GM13976 (cell line): ENCODE measurements around the gene RIMBP3C.
"Not testable (repeated sequence)": the region's sequence is repeated elsewhere in the genome, so short reads cannot be mapped to it uniquely, and the experiment has no call there.

Experiments
- DNase-seq: peaks from one replicate; pipeline ENCODE4 v3.0.0; 2012; ENCODE audit warnings: low spot score
- in situ Hi-C: fragments of 300-500 bp; cut with MboI; formaldehyde crosslinking; loops from one replicate; pipeline ENCODE4 v1.12.0; 2022; ENCODE audit warnings: low sequenced_read_pairs, mixed read lengths, inconsistent platforms; ENCODE audit not compliant: unreplicated experiment

The RIMBP3C gene

DNA sequence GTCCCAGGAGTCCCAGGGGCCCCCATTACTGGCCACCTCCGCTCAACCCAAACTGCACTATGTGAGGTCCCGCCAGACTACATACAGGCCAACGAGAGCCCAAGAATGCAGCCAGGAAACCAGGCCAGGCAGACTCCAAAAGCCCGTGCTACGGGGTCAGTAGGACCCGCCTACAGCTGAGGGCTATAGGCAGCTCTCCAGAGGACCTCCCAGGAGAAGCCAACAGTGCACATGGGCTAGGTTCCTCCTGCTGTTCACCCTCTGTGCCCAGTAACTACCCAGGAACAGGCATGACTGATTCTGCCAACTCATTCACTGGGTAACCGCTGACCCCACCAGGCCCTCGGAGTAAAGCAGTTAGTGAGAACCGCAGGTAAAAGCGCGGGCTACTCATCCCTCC, 39.2 kb downstream of the RIMBP3C start:
- in situ Hi-C loops, DNase-seq: not testable (repeated sequence)

DNA sequence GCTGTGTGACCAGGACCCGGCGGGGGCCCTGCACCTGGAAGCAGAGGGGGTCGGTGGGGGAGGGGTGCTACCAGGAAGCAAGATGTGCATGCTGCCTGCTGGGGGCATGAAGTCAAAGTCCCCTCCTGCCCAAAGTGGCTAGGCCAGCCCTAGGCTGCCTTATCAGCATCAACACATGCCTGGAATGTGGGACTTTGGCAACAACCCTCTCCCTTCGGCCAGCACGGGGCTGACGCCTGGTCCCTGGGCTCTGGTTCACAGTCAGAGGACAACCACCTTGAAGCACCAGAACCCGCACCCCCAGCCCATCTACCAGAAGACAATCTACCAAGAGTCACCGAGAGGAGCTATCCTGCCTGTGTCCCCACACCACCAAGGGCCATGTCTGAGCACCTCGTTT, 40.9 kb downstream of the RIMBP3C start:
- in situ Hi-C loops, DNase-seq: not testable (repeated sequence)

DNA sequence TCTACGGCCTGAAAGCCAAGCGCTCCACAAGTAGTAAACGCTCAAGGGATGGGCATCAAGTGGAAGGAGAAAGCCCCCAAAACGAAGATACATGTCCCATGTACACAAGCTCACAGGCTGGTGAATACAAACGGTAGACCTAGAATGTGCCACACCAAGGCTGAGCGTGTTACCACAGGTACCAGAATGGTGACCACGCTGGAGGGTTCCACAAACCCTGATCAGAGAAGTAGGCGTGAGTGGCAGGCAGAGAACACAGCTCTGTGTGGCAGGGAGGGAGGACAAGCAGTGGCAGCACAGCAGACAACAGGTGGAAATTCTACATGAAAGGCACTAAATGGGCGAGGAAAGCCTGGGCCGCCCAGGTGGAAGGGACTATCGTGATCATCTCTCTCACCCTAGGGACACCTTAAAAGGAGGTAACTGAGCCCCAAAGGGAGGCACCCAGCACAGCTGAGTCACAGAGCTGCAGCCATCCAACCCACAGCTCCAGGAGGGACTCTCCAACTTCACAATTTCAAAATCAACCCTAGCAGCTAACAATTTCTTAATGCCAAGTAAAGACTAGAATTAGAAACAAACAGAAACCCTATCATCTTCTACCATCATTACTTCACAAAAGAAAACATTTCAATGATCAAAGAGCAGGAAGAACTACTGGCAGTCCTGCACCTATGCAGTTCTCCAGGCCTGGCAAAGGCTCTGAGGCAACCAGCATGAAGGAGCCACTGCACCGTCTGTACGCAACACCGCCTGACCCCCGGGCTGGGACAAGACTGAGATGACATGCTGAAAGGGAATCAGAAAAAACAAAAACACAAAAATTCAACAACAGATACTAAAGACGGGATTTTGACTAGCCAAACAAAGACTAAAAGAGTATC, 51.4 kb downstream of the RIMBP3C start:
- in situ Hi-C loops, DNase-seq: not testable (repeated sequence)

DNA sequence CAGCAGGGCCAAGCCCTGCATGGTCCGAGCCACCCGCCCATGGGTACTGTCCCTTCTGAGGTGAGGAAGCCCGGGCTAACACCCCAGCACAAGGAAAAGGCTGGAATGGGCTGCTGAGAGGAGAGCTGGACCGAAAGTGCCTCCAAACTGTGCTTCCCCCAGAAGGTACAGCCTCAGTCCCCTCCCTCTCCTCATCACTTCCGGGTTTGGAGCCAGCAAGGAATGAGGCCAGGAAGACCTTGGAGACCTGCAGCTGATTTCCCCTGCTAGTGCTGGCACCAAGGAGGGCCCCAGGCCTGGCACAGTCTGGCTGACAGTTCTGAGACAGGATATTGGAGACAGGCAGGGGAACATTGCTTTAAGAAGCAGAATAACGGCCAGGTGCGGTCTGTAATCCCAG, 52.8 kb downstream of the RIMBP3C start:
- DNase-seq, in situ Hi-C loops: not testable (repeated sequence)

DNA sequence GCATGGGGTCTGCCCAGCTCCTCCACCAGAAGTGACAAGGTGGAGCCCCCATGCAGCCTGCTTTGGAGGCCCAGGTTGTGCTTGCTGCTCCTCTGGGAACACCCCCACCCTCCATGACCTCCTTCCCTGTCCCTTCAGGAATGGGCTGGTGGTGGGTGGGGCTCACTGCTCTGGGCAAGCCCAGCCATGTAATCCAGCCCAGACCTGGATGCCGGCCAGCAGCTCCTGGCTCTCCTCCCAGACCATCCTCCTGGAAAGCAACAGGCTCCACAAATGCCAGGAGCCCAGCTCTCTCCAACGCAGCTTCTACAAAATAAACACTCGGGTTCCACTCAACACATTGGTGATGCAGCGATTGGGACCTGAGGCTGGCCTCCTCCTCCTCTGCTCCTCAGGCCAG, 53.3 kb downstream of the RIMBP3C start:
- in situ Hi-C loops, DNase-seq: not testable (repeated sequence)
